H1 (cell line): ENCODE data around the gene NCAPG2.

ENCODE experiments used
- ATF2 ChIP-seq: IDR thresholded peaks from 2 replicates; pipeline ENCODE4 v1.6.1; 2012; ENCODE audit warnings: low read length, inconsistent platforms
- CBX5 ChIP-seq: fragments of 300-800, 300-1000 bp; sonication (generic); IDR thresholded peaks from 2 replicates; pipeline ENCODE4 v1.7.1; 2016; ENCODE audit warnings: antibody characterized with exemption, low read length, low read depth
- CTCF ChIP-seq, 3 experiments: IDR thresholded peaks; 1 replicate in 2 of 3; 2 replicates in 1 of 3; pipeline versions ENCODE4 v1.5.1 to v1.6.1; 2011; ENCODE audit warnings: low read length in 3 of 3, mild to moderate bottlenecking in 3 of 3, inconsistent platforms in 2 of 3, low read depth in 1 of 3, moderate library complexity in 1 of 3; ENCODE audit not compliant: insufficient read depth in 1 of 3; ENCODE audit errors: control extremely low read depth in 1 of 3
- EP300 ChIP-seq, 2 experiments: IDR thresholded peaks; 1 replicate in 1 of 2; 2 replicates in 1 of 2; pipeline ENCODE4 v1.6.1; 2011 to 2012; ENCODE audit warnings: low read depth in 2 of 2, low read length in 2 of 2, mild to moderate bottlenecking in 2 of 2, borderline replicate concordance in 1 of 2, inconsistent platforms in 1 of 2, moderate library complexity in 1 of 2
- EZH2 ChIP-seq: fragments of 200-600 bp; sonication (generic); IDR thresholded peaks from 2 replicates; pipeline ENCODE4 v1.7.1; 2012; ENCODE audit warnings: low read depth, mild to moderate bottlenecking, moderate library complexity, low read length, inconsistent platforms; ENCODE audit not compliant: severe bottlenecking
- HDAC2 ChIP-seq, 2 experiments: fragments of 300-600 bp in 1 of 2; sonication (generic) in 1 of 2; IDR thresholded peaks; 2 replicates each; pipeline ENCODE4 v1.6.1; 2011 to 2012; ENCODE audit warnings: low read depth in 2 of 2, low read length in 2 of 2, mild to moderate bottlenecking in 2 of 2, moderate library complexity in 2 of 2, borderline replicate concordance in 1 of 2, inconsistent platforms in 1 of 2
- POLR2AphosphoS5 ChIP-seq: IDR thresholded peaks from 2 replicates; pipeline ENCODE4 v1.6.1; 2011; ENCODE audit warnings: low read depth, low read length
- SIRT6 ChIP-seq: IDR thresholded peaks from one replicate; pipeline ENCODE4 v1.7.1; 2012; ENCODE audit warnings: low read length, inconsistent platforms
- TAF1 ChIP-seq: IDR thresholded peaks from 2 replicates; pipeline ENCODE4 v1.6.1; 2011; ENCODE audit warnings: mild to moderate bottlenecking, low read depth, low read length

GRCh38 chr7:158734861-158735260, 30.3 kb upstream of the NCAPG2 start:
- TF ChIP-seq POLR2AphosphoS5 (no peak), SIRT6 (no peak), CTCF (IDR thresholded peaks at IDR 0.05; ENCODE audit: control extremely low read depth in 1 of 3, insufficient read depth in 1 of 3, low read depth in 1 of 3, low read length in 3 of 3) (no peak), EP300 (IDR thresholded peaks at IDR 0.05; ENCODE audit: borderline replicate concordance in 1 of 2, low read depth in 2 of 2, low read length in 2 of 2) (no peak), TAF1 (no peak), ATF2 (no peak), EZH2 (no peak), CBX5 (no peak), HDAC2 (IDR thresholded peaks at IDR 0.05; ENCODE audit: borderline replicate concordance in 1 of 2, low read depth in 2 of 2, low read length in 2 of 2) (no peak)
